DMS153 treated with DMSO at 0.1 percent for 48 hours (cell line): Measurements from ENCODE around the gene GATB.
A peak's percentile ranks its signal among the peaks of the same experiment; 100 is the strongest.

ENCODE experiments used
- DNase-seq: peaks from one replicate; lab custom pipeline; 2025; ENCODE audit not compliant: unreplicated experiment; lab: John Stamatoyannopoulos, UW

The GATB gene, protein sequence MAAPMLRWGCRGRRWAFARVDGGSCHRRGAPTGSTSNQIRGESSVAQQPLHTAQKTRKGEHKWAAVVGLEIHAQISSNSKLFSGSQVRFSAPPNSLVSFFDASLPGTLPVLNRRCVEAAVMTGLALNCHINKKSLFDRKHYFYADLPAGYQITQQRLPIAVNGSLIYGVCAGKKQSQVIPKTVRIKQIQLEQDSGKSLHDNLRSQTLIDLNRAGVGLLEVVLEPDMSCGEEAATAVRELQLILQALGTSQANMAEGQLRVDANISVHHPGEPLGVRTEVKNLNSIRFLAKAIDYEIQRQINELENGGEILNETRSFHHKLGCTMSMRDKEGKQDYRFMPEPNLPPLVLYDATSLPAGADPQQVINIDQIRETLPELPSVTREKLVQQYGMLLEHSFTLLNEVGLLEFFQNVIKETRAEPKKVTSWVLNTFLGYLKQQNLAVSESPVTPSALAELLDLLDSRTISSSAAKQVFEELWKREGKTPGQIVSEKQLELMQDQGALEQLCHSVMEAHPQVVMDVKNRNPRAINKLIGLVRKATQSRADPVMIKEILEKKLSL

GRCh38 chr4:151760712-151761661 is at the start of gene GATB:
GATB (minus strand) TSS chr4:151761007; CDS start chr4:151760982, 25 bp downstream.
- DNase-seq = peak; percentile 97

- DNase-seq = no peak
These were observed 49.7 kb upstream of the GATB start for GRCh38 chr4:151810476-151810875.

DNA sequence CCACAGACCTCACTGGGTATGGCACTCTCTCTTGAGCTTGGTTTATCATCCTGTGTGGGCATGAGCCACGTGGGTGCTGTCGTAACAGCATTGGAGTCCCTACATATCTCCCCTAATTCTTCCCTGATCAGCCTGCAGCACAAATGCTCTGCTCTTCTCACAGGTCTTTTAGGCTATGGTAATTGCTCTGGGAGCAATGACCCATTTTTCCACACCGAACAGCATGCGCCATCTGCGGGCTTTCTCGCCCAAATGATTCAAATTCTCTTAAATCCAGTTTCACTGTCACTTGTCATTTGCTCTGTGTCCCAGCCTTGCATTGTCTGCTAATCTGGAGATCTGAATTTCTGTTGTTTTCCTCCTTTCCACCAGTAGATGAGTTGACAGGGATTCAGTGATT is 48.9 kb upstream of the GATB start:
- DNase-seq = no peak

- no peak for DNase-seq
These were observed 47.7 kb upstream of the GATB start for GRCh38 chr4:151808542-151808941.

- no peak for DNase-seq
These were observed 47.3 kb upstream of the GATB start for GRCh38 chr4:151808120-151808529.

DNA sequence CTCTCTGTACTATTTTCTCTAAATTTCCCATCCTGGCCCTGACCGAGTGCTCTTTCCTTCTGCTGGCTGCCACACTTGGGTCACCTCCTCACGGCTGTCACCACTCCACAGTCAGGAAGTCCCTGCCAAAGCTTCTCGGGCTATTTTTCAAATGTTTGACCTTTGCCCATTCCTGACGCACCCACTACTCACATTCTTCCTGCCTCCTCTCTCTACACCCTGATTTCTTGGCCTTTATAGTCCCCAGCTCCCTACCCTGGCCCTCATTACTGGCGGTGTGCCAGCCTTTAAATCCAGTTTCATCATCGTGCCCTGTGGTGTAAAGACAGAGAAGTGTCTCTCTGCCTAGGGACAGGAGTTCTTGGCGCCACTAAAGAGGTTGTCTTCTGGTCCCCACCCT is 46.4 kb upstream of the GATB start:
- no peak for DNase-seq

DNA sequence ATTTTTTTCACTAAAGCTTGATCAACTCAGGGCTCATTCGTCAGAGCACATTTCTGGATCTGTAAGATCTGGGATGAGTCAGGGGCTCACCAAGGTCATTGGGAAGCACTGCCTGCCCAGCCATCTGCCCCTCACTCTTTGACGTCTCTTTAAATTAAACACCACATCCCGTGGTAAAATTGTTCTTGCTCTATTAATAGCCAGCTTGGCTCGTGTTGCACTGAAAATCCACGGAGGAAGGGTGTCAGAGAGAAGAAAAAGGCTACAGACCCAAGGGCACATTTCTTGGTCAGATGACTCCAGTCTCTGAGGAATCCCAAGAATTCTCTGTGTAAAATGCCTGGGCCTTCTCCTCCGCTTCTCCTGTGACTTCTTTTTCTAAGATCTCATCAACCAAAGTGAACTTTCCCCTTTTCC is 45.7 kb upstream of the GATB start:
- no peak for DNase-seq

DNA sequence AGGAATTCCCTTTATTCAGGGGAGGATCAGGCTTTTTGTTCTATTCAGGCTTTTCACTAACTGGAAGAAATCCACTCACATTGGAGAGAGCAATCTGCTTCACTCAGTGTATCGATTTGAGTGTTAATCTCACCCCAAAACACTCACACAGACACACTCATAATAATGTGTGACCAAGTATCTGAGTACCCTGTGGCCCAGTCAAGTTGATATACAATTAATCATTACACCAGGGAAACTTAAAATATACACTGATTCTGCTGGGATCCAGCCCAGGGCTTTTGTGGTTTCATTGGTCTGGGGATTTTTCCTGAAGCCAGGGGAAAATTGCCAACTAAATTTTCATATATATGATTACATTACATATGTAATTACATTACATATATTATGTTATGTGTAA is 44.0 kb upstream of the GATB start:
- DNase-seq = no peak

DNA sequence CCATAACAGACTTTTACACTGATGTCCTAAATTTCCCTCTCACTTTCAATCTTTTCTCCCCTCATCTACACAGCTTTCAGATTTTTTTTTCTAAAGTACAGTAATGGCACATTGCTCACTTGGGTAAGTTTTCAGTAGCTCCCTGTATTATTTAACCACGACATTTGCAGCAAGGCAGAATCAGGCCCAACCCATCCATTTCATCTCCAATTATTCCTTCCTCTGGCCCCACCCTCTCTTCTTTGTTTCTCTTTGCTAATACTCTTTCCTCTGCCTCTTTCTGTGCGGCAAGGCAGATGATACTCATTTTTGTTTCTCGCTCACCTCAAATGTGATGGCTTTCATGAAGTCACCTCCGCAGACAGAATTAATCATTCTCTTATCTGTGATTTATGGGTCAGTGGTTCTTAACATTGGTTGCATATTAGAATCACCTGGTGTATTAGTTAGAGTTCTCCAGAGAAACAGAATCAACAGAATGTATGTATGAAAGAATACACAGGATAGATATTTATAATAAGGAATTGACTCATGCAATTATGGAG is 43.4 kb upstream of the GATB start:
- no peak for DNase-seq

DNA sequence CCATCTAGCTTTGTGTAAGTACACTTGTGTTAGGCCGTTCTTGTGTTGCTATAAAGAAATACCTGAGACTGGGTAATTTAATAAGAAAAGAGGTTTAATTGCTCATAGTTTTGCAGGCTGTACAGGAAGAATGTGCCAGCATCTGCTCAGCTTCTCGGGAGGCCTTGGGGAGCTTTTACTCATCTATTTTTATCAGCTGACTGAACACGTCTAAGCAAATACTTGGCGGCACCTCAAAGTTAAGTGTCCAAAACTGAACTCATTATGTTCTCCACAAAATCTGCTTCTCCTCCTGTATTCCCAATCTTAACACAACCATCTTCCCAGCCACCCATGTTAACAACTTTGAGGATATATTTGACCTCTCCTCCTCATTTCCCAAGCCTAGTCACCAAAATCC is 42.4 kb upstream of the GATB start:
- DNase-seq = no peak

DNA sequence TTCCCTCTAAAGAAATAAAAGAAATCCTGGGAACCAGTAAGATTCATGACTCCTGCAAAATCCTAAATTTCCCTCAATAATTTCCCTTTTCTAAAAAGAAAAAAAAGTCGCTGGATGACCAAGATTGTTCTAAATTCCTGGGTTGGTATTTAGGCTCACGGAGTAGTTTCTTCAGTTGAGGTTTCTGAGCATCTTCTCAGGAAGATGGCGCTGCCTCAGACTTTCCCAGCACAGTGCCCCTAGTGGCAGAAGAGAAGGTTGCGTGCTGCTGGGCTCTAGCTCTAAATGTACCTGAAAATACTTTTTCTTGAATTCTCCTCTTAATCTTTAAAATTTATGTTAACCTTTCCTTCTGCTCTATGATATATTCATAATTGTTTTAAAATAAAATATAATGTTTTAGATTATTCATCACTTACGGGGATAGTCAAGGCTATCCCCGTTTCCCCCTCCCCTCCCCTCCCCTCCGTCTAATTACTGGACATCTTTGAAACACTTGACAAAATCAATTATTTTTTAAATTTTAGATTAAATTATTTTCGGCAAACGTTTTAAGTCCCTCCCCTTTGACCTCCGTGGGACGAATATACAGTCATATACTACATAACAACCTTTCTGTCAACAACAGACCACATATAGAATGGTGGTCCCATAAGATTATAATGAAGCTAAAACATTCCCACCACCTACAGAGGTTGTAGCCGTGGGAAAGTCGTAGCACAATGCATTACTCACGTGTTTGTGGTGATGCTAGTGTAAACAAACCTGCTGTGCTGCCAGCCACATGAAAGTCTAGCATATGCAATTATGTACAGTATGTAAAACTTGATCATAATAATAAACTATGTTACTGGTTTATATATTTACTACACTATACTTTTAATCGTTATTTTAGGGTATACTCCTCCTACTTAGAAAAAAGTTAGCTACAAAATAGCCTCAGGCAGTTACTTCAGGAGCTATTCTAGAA is 41.0 kb upstream of the GATB start:
- DNase-seq = no peak

DNA sequence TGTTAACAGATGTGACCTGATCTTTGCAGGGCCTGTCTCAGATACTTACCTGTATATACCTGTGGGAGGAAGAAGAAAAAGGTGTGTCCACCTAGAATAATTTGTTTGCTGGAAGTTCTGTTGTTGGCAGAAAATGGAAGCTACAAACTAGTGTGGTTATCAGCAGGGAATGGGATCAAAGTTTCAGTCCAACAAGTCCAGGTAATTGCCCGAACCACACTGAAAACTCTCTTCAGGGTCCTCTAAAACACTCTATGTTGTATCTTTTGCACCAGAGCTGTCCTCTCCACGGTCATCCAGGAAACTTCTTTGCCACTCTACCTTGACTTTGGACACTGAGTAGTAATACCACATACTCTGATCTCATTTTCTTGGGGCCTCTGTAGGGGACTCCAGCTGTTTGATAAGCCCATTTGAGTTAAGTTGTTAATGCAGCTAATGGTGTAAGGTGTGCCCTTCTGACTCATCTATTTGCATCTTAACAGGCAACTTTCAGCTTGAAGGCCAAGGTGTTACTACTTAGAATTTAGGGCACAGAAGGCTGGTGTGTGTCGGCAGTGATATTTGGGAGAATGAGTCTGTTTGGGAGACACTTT is 38.7 kb upstream of the GATB start:
- DNase-seq = no peak

GRCh38 chr4:151798678-151799416 is 38.0 kb upstream of the GATB start:
- DNase-seq = no peak

GRCh38 chr4:151797853-151798252 is 37.0 kb upstream of the GATB start:
- DNase-seq = no peak

GRCh38 chr4:151797131-151797530 is 36.3 kb upstream of the GATB start:
- DNase-seq = no peak

DNA sequence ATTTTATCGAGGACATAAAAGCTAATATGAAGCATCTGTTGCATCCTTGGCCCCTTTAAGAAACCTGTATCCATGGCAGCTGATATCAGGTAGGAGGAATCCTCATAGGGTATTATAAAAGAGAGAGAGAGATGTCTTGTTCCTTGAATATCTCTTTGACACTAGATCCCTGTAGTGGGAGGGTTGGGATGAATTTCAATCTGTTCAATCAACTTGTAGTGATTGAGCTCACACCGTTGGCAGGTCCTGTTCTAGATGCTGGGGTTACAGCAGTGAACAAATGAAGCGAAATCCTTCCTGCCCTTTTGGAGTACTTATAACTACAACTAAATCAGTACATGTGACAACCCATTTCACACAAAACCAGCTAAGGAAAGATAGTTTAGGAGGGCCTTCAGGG is 35.3 kb upstream of the GATB start:
- DNase-seq = no peak

DNA sequence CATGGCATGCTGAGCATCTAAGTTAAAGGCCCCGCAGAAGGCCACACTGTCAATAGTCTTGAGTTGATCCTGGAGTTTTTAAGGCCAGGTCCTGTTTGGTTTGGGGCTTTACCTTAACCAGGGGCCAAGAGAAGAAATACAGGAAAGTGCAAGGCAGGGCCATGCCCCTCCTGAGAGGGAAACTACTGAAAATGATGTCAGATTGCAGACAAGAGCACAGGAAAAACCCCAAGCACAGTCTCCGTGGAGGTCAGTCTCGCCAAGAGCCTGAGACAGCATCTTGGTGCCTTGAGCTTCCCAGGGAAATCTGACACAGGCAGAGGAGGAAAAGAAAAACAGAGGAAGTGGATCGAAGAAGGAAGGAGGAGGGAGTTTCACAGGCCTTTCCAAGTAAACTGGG is 32.2 kb upstream of the GATB start:
- DNase-seq = no peak

GRCh38 chr4:151792530-151792929 is 31.7 kb upstream of the GATB start:
- no peak for DNase-seq

GRCh38 chr4:151788021-151788420 is 27.2 kb upstream of the GATB start:
- DNase-seq = no peak
